Measurements from ENCODE around the gene MXRA8.

- no peak for TF ChIP-seq POLR2A (IDR thresholded peaks at IDR 0.05; ENCODE audit: low read depth, low read length)
- no peak for TF ChIP-seq POLR2AphosphoS5 (IDR thresholded peaks at IDR 0.05; ENCODE audit: low read depth, low read length)
Measured at GRCh38 chr1:1354271-1355247, 3.8 kb downstream of the MXRA8 start.
